ENCODE measurements around the gene TBX4.
"Not testable (repeated sequence)": the region's sequence is repeated elsewhere in the genome, so short reads cannot be mapped to it uniquely, and the experiment has no call there.

Gene TBX4

GRCh38 chr17:61524319-61524718, 72.1 kb downstream of the TBX4 start:
- DNase-seq (ENCODE audit: low read depth in 2 of 2) = no peak

GRCh38 chr17:61527441-61527840, 75.2 kb downstream of the TBX4 start:
- not testable (repeated sequence) for DNase-seq (ENCODE audit: low read depth in 2 of 2)

- DNase-seq (ENCODE audit: low read depth in 2 of 2) = no peak
Measured at GRCh38 chr17:61528171-61528570, 75.9 kb downstream of the TBX4 start.

GRCh38 chr17:61531223-61531622, 79.0 kb downstream of the TBX4 start:
- DNase-seq (ENCODE audit: low read depth in 2 of 2) = no peak

- DNase-seq (ENCODE audit: low read depth in 2 of 2) = no peak
Measured at GRCh38 chr17:61532826-61533225, 80.6 kb downstream of the TBX4 start.

- DNase-seq (ENCODE audit: low read depth in 2 of 2) = no peak
Measured at GRCh38 chr17:61533797-61534196, 81.6 kb downstream of the TBX4 start.

- DNase-seq (ENCODE audit: low read depth in 2 of 2) = no peak
Measured at GRCh38 chr17:61534414-61534813, 82.2 kb downstream of the TBX4 start.

Data from stimulated activated CD4-positive, alpha-beta T cell treated with anti-CD3 and anti-CD28 coated beads, Interleukin-4, amount 100 ng/mL, for 48 hours (primary cell).